Adrenal gland (tissue), 5 donors: ENCODE measurements around the gene SLC25A22.

ENCODE experiments used
- CTCF ChIP-seq, 6 experiments: fragments of 450-650 bp in 4 of 6; fragments of 200-600 bp in 2 of 6; sonication (generic) in 1 of 6; IDR thresholded peaks; 1 replicate in 5 of 6; 2 replicates in 1 of 6; pipeline versions ENCODE4 v1.5.1 to v1.8.0; 2016 to 2021; ENCODE audit warnings: antibody characterized with exemption in 6 of 6, mild to moderate bottlenecking in 2 of 6, moderate library complexity in 1 of 6
- POLR2A ChIP-seq, 2 donors: fragments of 450-650 bp; IDR thresholded peaks; one replicate each; pipeline ENCODE4 v1.6.1; 2017; ENCODE audit warnings: antibody characterized with exemption in 2 of 2, mild to moderate bottlenecking in 2 of 2, moderate library complexity in 1 of 2
- donor health status: DM: no; HTN: no; CAD: no.

GRCh38 chr11:803467-803742 is 5.3 kb upstream of the SLC25A22 start:
- no peak for TF ChIP-seq CTCF (IDR thresholded peaks at IDR 0.05)
- TF ChIP-seq POLR2A (IDR thresholded peaks at IDR 0.05): no peak
